HEK293 (cell line): Measurements from ENCODE around the gene EID2.
A peak's percentile ranks its signal among the peaks of the same experiment; 100 is the strongest.

Experiments used
- CTCF ChIA-PET: fragments of 350-600 bp; formaldehyde crosslinking; extraction: SDS; loops from one replicate; lab custom pipeline; 2021; ENCODE audit warnings: antibody characterized with exemption; lab: Yijun Ruan, JAX
- POLR2A ChIA-PET: fragments of 300-600 bp; formaldehyde crosslinking; extraction: SDS; loops from one replicate; lab custom pipeline; 2020; ENCODE audit warnings: antibody characterized with exemption, inconsistent platforms; lab: Yijun Ruan, JAX
- H3K27ac ChIP-seq: fragments of 200-500 bp; sonication (Bioruptor generic); 2 replicates; pipeline ENCODE4 v1.5.1; 2014; ENCODE audit warnings: low read depth, low read length, control low read depth, inconsistent platforms; ENCODE audit errors: extremely low read depth
- H3K36me3 ChIP-seq, 2 experiments: fragments of 200-500 bp in 1 of 2; sonication (Bioruptor generic) in 1 of 2; 1 replicate in 1 of 2; 2 replicates in 1 of 2; pipeline ENCODE4 v1.5.1; 2014 to 2017; ENCODE audit warnings: inconsistent platforms in 2 of 2, low read length in 2 of 2; ENCODE audit not compliant: control insufficient read depth in 2 of 2, insufficient read depth in 1 of 2
- H3K4me1 ChIP-seq: fragments of 200-500 bp; sonication (Bioruptor generic); 2 replicates; pipeline ENCODE4 v1.5.1; 2014; ENCODE audit warnings: mild to moderate bottlenecking, low read length, inconsistent platforms; ENCODE audit not compliant: control insufficient read depth, insufficient read depth
- H3K4me3 ChIP-seq: 2 replicates; pipeline ENCODE4 v1.5.1; 2011; ENCODE audit warnings: low read depth, mild to moderate bottlenecking, control low read depth, low read length, moderate library complexity
- H3K9me3 ChIP-seq: fragments of 200-500 bp; sonication (Bioruptor generic); 2 replicates; pipeline ENCODE4 v1.5.1; 2014; ENCODE audit warnings: low read depth, low read length, inconsistent platforms; ENCODE audit not compliant: control insufficient read depth, insufficient read depth
- EGR2 ChIP-seq: fragments of 450-650 bp; formaldehyde crosslinking; IDR thresholded peaks from 2 replicates; pipeline ENCODE4 v1.5.1; 2016; ENCODE audit warnings: low read depth, missing biosample characterization, missing genetic modification characterization
- KLF1 ChIP-seq: fragments of 450-650 bp; formaldehyde crosslinking; IDR thresholded peaks from 2 replicates; pipeline ENCODE4 v1.5.1; 2016; ENCODE audit warnings: missing biosample characterization, missing genetic modification characterization
- MEIS1 ChIP-seq: sonication (generic); formaldehyde crosslinking; IDR thresholded peaks from 2 replicates; pipeline ENCODE4 v1.8.1; 2022; ENCODE audit warnings: missing genetic modification reagents, mild to moderate bottlenecking, borderline replicate concordance
- SCRT1 ChIP-seq: fragments of 450-650 bp; formaldehyde crosslinking; IDR thresholded peaks from 2 replicates; pipeline ENCODE4 v1.5.1; 2016; ENCODE audit warnings: missing biosample characterization, missing genetic modification characterization, borderline replicate concordance
- ZBTB17 ChIP-seq: fragments of 450-650 bp; formaldehyde crosslinking; IDR thresholded peaks from 2 replicates; pipeline ENCODE4 v1.5.1; 2016; ENCODE audit warnings: missing biosample characterization, missing genetic modification characterization
- ZBTB8A ChIP-seq: fragments of 450-650 bp; formaldehyde crosslinking; IDR thresholded peaks from 2 replicates; pipeline ENCODE4 v1.5.1; 2016; ENCODE audit warnings: missing biosample characterization, missing genetic modification characterization
- ZFHX2 ChIP-seq: fragments of 450-650 bp; formaldehyde crosslinking; conservative IDR thresholded peaks from 2 replicates; pipeline ENCODE4 v1.5.1; 2016; ENCODE audit warnings: missing biosample characterization, missing genetic modification characterization
- ZNF184 ChIP-seq: fragments of 450-650 bp; IDR thresholded peaks from 2 replicates; pipeline ENCODE4 v1.5.1; 2018; ENCODE audit warnings: missing biosample characterization, mild to moderate bottlenecking, missing genetic modification characterization
- ZNF211 ChIP-seq: fragments of 450-650 bp; formaldehyde crosslinking; IDR thresholded peaks from 2 replicates; pipeline ENCODE4 v1.5.1; 2016; ENCODE audit warnings: low read depth, missing biosample characterization, missing genetic modification characterization
- ZNF426 ChIP-seq: fragments of 450-650 bp; formaldehyde crosslinking; IDR thresholded peaks from 2 replicates; pipeline ENCODE4 v1.5.1; 2017; ENCODE audit warnings: missing biosample characterization, missing genetic modification characterization, mild to moderate bottlenecking, inconsistent platforms, moderate library complexity
- ZNF510 ChIP-seq: fragments of 450-650 bp; formaldehyde crosslinking; IDR thresholded peaks from 2 replicates; pipeline ENCODE4 v1.5.1; 2018; ENCODE audit warnings: mild to moderate bottlenecking, missing genetic modification characterization, missing biosample characterization; ENCODE audit not compliant: insufficient replicate concordance
- ZNF521 ChIP-seq: fragments of 450-650 bp; formaldehyde crosslinking; IDR thresholded peaks from 2 replicates; pipeline ENCODE4 v1.5.1; 2017; ENCODE audit warnings: missing biosample characterization, mild to moderate bottlenecking, missing genetic modification characterization
- ZNF585B ChIP-seq: fragments of 450-650 bp; formaldehyde crosslinking; IDR thresholded peaks from 2 replicates; pipeline ENCODE4 v1.5.1; 2016; ENCODE audit warnings: missing biosample characterization, missing genetic modification characterization
- ZNF610 ChIP-seq: fragments of 450-650 bp; formaldehyde crosslinking; IDR thresholded peaks from 2 replicates; pipeline ENCODE4 v1.5.1; 2016; ENCODE audit warnings: missing biosample characterization, missing genetic modification characterization, borderline replicate concordance
- ZNF704 ChIP-seq: fragments of 450-650 bp; formaldehyde crosslinking; IDR thresholded peaks from 2 replicates; pipeline ENCODE4 v1.5.1; 2016; ENCODE audit warnings: missing biosample characterization, missing genetic modification characterization
- TF ChIP-seq, protein P1 (sequence below): fragments of 450-650 bp; formaldehyde crosslinking; IDR thresholded peaks from 2 replicates; pipeline ENCODE4 v1.5.1; 2016; ENCODE audit warnings: missing biosample characterization, missing genetic modification characterization, low read depth
- TF ChIP-seq, protein P2 (sequence below): fragments of 450-650 bp; formaldehyde crosslinking; IDR thresholded peaks from 2 replicates; pipeline ENCODE4 v1.5.1; 2016; ENCODE audit warnings: missing biosample characterization, missing genetic modification characterization, borderline replicate concordance

Gene EID2

DNA sequence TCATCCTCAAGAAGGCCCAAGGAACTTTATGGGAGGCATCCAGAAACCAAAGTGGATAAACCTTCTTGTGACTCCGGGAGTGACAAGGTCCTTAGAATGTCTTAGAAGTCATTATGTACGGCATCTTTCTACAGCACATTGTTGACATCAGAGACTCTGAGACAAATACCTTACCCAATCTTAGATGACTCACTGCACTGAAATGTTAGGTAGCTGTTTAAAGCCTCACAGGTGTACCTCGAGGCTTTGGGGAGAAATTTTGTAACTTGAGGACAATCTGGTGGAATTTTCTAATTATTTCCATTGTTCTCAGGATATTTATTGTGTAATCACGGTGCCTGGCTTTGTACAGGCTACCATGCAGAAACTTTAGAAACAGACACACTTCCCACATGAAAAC is 47.5 kb upstream of the EID2 start:
- H3K9me3 ChIP-seq = peaks cover 4% of the 10 kb centered on the region
- TF ChIP-seq ZNF426 (tag by site-specific recombination) (no peak), KLF1 (tag by site-specific recombination) (no peak), SCRT1 (no peak), ZBTB8A (no peak), ZNF184 (no peak)
- TF ChIP-seq, protein P1, sequence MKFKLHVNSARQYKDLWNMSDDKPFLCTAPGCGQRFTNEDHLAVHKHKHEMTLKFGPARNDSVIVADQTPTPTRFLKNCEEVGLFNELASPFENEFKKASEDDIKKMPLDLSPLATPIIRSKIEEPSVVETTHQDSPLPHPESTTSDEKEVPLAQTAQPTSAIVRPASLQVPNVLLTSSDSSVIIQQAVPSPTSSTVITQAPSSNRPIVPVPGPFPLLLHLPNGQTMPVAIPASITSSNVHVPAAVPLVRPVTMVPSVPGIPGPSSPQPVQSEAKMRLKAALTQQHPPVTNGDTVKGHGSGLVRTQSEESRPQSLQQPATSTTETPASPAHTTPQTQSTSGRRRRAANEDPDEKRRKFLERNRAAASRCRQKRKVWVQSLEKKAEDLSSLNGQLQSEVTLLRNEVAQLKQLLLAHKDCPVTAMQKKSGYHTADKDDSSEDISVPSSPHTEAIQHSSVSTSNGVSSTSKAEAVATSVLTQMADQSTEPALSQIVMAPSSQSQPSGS (tag by site-specific recombination) = no peak
- TF ChIP-seq, protein P2, sequence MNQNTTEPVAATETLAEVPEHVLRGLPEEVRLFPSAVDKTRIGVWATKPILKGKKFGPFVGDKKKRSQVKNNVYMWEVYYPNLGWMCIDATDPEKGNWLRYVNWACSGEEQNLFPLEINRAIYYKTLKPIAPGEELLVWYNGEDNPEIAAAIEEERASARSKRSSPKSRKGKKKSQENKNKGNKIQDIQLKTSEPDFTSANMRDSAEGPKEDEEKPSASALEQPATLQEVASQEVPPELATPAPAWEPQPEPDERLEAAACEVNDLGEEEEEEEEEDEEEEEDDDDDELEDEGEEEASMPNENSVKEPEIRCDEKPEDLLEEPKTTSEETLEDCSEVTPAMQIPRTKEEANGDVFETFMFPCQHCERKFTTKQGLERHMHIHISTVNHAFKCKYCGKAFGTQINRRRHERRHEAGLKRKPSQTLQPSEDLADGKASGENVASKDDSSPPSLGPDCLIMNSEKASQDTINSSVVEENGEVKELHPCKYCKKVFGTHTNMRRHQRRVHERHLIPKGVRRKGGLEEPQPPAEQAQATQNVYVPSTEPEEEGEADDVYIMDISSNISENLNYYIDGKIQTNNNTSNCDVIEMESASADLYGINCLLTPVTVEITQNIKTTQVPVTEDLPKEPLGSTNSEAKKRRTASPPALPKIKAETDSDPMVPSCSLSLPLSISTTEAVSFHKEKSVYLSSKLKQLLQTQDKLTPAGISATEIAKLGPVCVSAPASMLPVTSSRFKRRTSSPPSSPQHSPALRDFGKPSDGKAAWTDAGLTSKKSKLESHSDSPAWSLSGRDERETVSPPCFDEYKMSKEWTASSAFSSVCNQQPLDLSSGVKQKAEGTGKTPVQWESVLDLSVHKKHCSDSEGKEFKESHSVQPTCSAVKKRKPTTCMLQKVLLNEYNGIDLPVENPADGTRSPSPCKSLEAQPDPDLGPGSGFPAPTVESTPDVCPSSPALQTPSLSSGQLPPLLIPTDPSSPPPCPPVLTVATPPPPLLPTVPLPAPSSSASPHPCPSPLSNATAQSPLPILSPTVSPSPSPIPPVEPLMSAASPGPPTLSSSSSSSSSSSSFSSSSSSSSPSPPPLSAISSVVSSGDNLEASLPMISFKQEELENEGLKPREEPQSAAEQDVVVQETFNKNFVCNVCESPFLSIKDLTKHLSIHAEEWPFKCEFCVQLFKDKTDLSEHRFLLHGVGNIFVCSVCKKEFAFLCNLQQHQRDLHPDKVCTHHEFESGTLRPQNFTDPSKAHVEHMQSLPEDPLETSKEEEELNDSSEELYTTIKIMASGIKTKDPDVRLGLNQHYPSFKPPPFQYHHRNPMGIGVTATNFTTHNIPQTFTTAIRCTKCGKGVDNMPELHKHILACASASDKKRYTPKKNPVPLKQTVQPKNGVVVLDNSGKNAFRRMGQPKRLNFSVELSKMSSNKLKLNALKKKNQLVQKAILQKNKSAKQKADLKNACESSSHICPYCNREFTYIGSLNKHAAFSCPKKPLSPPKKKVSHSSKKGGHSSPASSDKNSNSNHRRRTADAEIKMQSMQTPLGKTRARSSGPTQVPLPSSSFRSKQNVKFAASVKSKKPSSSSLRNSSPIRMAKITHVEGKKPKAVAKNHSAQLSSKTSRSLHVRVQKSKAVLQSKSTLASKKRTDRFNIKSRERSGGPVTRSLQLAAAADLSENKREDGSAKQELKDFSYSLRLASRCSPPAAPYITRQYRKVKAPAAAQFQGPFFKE (tag by site-specific recombination) = no peak
- no peaks in the 10 kb centered on the region for H3K4me1 ChIP-seq
- ChIA-PET CTCF (no interaction called here), POLR2A (no interaction called here)
- no peaks in the 10 kb centered on the region; a peak in 1 of 3 replicates for H3K36me3 ChIP-seq
- H3K4me3 ChIP-seq = no peak overlapping the region
- no peak overlapping the region; the same call in 1 of the 2 replicates for H3K27ac ChIP-seq

DNA sequence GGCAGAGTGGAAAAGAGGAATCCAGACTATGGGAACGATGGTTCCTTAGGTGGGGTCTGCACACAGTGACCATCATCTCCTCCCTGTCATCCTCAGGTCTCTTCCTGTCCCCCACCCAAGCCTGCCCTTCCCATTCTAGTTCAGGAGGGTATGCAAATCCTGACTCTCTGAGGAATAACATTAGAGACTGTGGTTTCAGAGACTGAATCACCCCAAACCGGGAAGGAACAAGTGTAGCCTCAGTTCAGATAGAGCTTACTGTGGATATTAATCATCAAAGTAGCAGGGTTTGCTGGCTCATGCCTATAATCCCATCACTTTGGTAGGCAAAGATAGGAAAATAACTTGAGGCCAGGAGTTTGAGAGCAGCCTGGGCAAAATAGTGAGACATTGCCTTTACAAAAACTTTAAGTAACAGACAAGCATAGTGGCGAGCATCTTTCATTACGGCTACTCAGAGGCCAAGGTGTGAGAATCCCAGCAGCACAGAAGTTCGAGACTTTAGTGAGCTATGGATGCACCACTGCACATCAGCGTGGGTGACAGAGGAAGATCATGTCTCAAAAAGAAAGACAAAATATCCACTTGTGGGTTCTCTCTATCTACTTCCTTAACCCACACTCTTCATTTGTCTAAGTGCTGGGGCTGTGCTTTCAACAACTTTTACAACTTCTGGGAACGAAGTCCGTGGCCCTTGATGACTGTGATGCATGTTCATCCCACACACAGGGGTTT is 43.1 kb upstream of the EID2 start:
- peaks cover 6% of the 10 kb centered on the region for H3K9me3 ChIP-seq
- ChIA-PET POLR2A (no interaction called here), CTCF (no interaction called here)
- no peak overlapping the region for H3K4me3 ChIP-seq
- 0 out of 2 replicates have a peak, but pooled peaks have one; percentile 12 for TF ChIP-seq ZFHX2 (tag by site-specific recombination)
- peak; percentile 42; the same call in 1 of the 2 replicates for TF ChIP-seq EGR2 (tag by site-specific recombination)
- no peak for TF ChIP-seq ZNF521 (tag by site-specific recombination)
- no peak for TF ChIP-seq ZNF610 (tag by site-specific recombination)
- TF ChIP-seq MEIS1 = no peak
- no peak for TF ChIP-seq ZNF510 (tag by site-specific recombination)
- no peak for TF ChIP-seq ZNF211 (tag by site-specific recombination)
- TF ChIP-seq ZBTB17 = no peak
- TF ChIP-seq ZNF704 = no peak
- TF ChIP-seq ZNF585B (tag by site-specific recombination) = no peak
- no peaks in the 10 kb centered on the region for H3K4me1 ChIP-seq
- no peak overlapping the region for H3K27ac ChIP-seq
- H3K36me3 ChIP-seq = no peaks in the 10 kb centered on the region
